ENCODE results near the gene CPN1. TPM values are rescaled to one million over a fixed set of nuclear protein-coding genes. Genes with fewer than 3 reads are reported as not detected.

CPN1 gene
- total RNA-seq, 1 experiment from 2014 or later = not detected

- no peak for DNase-seq
- TF ChIP-seq CTCF (IDR thresholded peaks at IDR 0.05; ENCODE audit: unreplicated experiment) = no peak
- no peak overlapping the region for H3K27ac Mint-ChIP-seq (ENCODE audit: unreplicated experiment)
- no peaks in the 10 kb centered on the region for H3K36me3 Mint-ChIP-seq (ENCODE audit: insufficient read depth, unreplicated experiment)
- H3K4me3 Mint-ChIP-seq (ENCODE audit: low read depth, unreplicated experiment) = no peak overlapping the region
- peaks cover 21% of the 10 kb centered on the region for H3K4me1 Mint-ChIP-seq (ENCODE audit: low read depth, unreplicated experiment)
- no peaks in the 10 kb centered on the region for H3K9me3 Mint-ChIP-seq (ENCODE audit: low read depth, unreplicated experiment)
- CTCF ChIA-PET = no interaction called here
- intact Hi-C loops (cut with micrococcal nuclease; ENCODE audit: unreplicated experiment) = no loop called here
- no TSS peak for BruUV-seq (replicated peaks)
- H3K27me3 Mint-ChIP-seq (ENCODE audit: unreplicated experiment) = no peaks in the 10 kb centered on the region
These were observed 44.8 kb downstream of the CPN1 start for GRCh38 chr10:100036850-100037249.

DNA sequence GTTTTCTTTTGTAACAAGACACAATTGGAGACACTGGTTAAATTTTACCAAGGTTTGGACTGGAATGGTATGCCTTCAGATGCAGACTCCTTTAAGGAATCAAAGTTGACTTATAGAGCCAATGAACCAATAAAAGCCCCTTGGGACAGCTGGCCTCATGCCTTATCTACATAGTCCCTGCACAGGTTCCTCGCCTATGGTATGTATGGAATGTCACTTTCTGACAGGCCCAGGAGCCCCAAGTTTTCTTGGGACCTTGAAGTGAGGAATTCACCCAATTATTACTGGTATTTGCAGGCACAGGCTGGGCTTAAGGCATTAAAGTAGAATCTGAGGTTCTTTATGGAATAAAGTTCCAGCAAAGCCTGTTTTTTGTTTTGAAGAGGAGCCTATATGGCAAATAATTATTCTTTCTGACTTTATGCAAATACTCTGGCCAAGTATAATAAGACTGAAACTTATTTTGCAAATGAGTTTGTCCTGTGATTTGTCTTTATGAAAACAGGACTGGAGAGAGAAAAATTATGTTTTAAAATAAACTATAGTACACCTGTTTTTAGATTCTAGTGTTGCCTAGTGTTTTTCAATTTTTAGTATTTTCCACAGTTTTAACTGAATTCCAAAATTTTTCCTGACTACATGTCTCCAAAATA lies 47.8 kb downstream of the CPN1 start:
- no TSS peak for BruUV-seq (replicated peaks)
- no peaks in the 10 kb centered on the region for H3K27me3 Mint-ChIP-seq (ENCODE audit: unreplicated experiment)
- CTCF ChIA-PET = no interaction called here
- intact Hi-C loops (cut with micrococcal nuclease; ENCODE audit: unreplicated experiment) = no loop called here
- peaks cover 17% of the 10 kb centered on the region for H3K4me1 Mint-ChIP-seq (ENCODE audit: low read depth, unreplicated experiment)
- H3K27ac Mint-ChIP-seq (ENCODE audit: unreplicated experiment) = no peak overlapping the region
- H3K4me3 Mint-ChIP-seq (ENCODE audit: low read depth, unreplicated experiment) = no peak overlapping the region
- no peak for TF ChIP-seq CTCF (IDR thresholded peaks at IDR 0.05; ENCODE audit: unreplicated experiment)
- H3K9me3 Mint-ChIP-seq (ENCODE audit: low read depth, unreplicated experiment) = no peaks in the 10 kb centered on the region
- DNase-seq = no peak
- no peaks in the 10 kb centered on the region for H3K36me3 Mint-ChIP-seq (ENCODE audit: insufficient read depth, unreplicated experiment)

- BruUV-seq (replicated peaks) = no TSS peak
- Mint-ChIP-seq H3K4me1 (ENCODE audit: low read depth, unreplicated experiment) (no peaks in the 10 kb centered on the region), H3K27me3 (ENCODE audit: unreplicated experiment) (no peaks in the 10 kb centered on the region), H3K36me3 (ENCODE audit: insufficient read depth, unreplicated experiment) (no peaks in the 10 kb centered on the region), H3K27ac (ENCODE audit: unreplicated experiment) (no peak overlapping the region), H3K4me3 (ENCODE audit: low read depth, unreplicated experiment) (no peak overlapping the region), H3K9me3 (ENCODE audit: low read depth, unreplicated experiment) (no peaks in the 10 kb centered on the region)
- TF ChIP-seq CTCF (IDR thresholded peaks at IDR 0.05; ENCODE audit: unreplicated experiment) = no peak
- CTCF ChIA-PET = no interaction called here
- DNase-seq = no peak
- intact Hi-C loops (cut with micrococcal nuclease; ENCODE audit: unreplicated experiment) = no loop called here
These were observed 54.3 kb downstream of the CPN1 start for GRCh38 chr10:100027416-100027815.

DNA sequence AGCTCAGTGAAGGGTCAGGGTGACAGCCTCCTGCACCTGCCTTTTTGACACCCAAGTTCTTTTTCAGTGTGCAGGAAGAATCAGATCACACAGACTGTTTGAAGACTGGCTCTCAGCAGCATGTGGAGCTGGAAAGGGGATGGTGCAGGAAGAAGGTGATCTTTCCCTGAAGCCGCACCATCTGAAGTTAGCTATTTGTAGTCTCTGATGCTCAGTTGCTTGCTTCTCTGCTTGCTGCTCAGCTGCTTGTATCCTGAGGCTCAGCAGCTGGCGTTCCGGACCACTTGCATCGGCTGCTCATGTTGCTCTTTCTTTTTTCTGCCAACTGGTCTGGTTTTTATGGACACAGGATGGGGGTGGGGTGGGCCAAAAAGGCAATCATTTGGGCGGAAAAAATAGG lies 56.1 kb downstream of the CPN1 start:
- Mint-ChIP-seq H3K4me3 (ENCODE audit: low read depth, unreplicated experiment) (no peak overlapping the region), H3K36me3 (ENCODE audit: insufficient read depth, unreplicated experiment) (no peaks in the 10 kb centered on the region), H3K27me3 (ENCODE audit: unreplicated experiment) (no peaks in the 10 kb centered on the region), H3K4me1 (ENCODE audit: low read depth, unreplicated experiment) (peaks cover under 1% of the 10 kb centered on the region), H3K27ac (ENCODE audit: unreplicated experiment) (no peak overlapping the region), H3K9me3 (ENCODE audit: low read depth, unreplicated experiment) (no peaks in the 10 kb centered on the region)
- TF ChIP-seq CTCF (IDR thresholded peaks at IDR 0.05; ENCODE audit: unreplicated experiment) = no peak
- DNase-seq = no peak
- intact Hi-C loops (cut with micrococcal nuclease; ENCODE audit: unreplicated experiment) = no loop called here
- BruUV-seq (replicated peaks) = no TSS peak
- CTCF ChIA-PET = no interaction called here
